Endothelial cell (in vitro differentiated cells): ENCODE data around the gene TPP2. TPM values are rescaled to one million over a fixed set of nuclear protein-coding genes. Genes with fewer than 3 reads are reported as not detected.

Source experiments
- DNase-seq: peaks from one replicate; pipeline ENCODE4 v3.0.0; 2021; ENCODE audit warnings: low spot score
- H3K27ac Mint-ChIP-seq: one replicate; pipeline ENCODE4 v1.8.0; 2021; ENCODE audit warnings: mixed read lengths, inconsistent platforms; ENCODE audit not compliant: unreplicated experiment
- H3K27me3 Mint-ChIP-seq: one replicate; pipeline ENCODE4 v1.8.0; 2021; ENCODE audit warnings: mild to moderate bottlenecking, moderate library complexity, mixed read lengths, inconsistent platforms; ENCODE audit not compliant: unreplicated experiment
- H3K36me3 Mint-ChIP-seq: one replicate; pipeline ENCODE4 v1.8.0; 2021; ENCODE audit warnings: mild to moderate bottlenecking, low read depth, mixed read lengths, inconsistent platforms; ENCODE audit not compliant: unreplicated experiment
- H3K4me1 Mint-ChIP-seq: one replicate; pipeline ENCODE4 v1.8.0; 2021; ENCODE audit warnings: mild to moderate bottlenecking, mixed read lengths, inconsistent platforms; ENCODE audit not compliant: unreplicated experiment
- H3K4me3 Mint-ChIP-seq: one replicate; pipeline ENCODE4 v1.8.0; 2021; ENCODE audit warnings: mild to moderate bottlenecking, mixed read lengths, inconsistent platforms; ENCODE audit not compliant: unreplicated experiment
- H3K9me3 Mint-ChIP-seq: one replicate; pipeline ENCODE4 v1.8.0; 2021; ENCODE audit warnings: mixed read lengths, inconsistent platforms; ENCODE audit not compliant: unreplicated experiment
- CTCF ChIP-seq: fragments of 200-600 bp; sonication (generic); IDR thresholded peaks from one replicate; pipeline ENCODE4 v1.5.0; 2021; ENCODE audit warnings: antibody characterized with exemption; ENCODE audit not compliant: unreplicated experiment
- total RNA-seq: library from RNA; stranded (reverse); fragmentation: NEBNext Ultra II Directional; extraction: Animal tissue kit (Norgen Biotek cat#: 25700); gene quantifications from one replicate; pipeline ENCODE4 v1.2.1, GENCODE V29; 2021; ENCODE audit not compliant: unreplicated experiment

TPP2 gene
- total RNA-seq, 1 donor from 2014 or later: 91.2 TPM

- H3K4me1 Mint-ChIP-seq: peaks cover 7% of the 10 kb centered on the region
- H3K27ac Mint-ChIP-seq: peak overlapping the region; percentile 70
- peaks cover 11% of the 10 kb centered on the region for H3K36me3 Mint-ChIP-seq
Observed at GRCh38 chr13:102682727-102683126, 85.9 kb downstream of the TPP2 start.

GRCh38 chr13:102683637-102684036, 86.9 kb downstream of the TPP2 start:
- no peak overlapping the region for H3K27ac Mint-ChIP-seq
- no peak overlapping the region for H3K4me3 Mint-ChIP-seq
- DNase-seq: no peak
- peaks cover 9% of the 10 kb centered on the region for H3K36me3 Mint-ChIP-seq
- TF ChIP-seq CTCF: no peak
- no peaks in the 10 kb centered on the region for H3K27me3 Mint-ChIP-seq
- H3K9me3 Mint-ChIP-seq: no peaks in the 10 kb centered on the region
- H3K4me1 Mint-ChIP-seq: peaks cover 14% of the 10 kb centered on the region

More at GRCh38 chr13:102682727-102683126, 85.9 kb downstream of the TPP2 start:
- Mint-ChIP-seq H3K27me3 (no peaks in the 10 kb centered on the region), H3K9me3 (no peaks in the 10 kb centered on the region), H3K4me3 (no peak overlapping the region)
- DNase-seq: no peak
- no peak for TF ChIP-seq CTCF

GRCh38 chr13:102686024-102686423, 89.2 kb downstream of the TPP2 start:
- no peak for TF ChIP-seq CTCF
- Mint-ChIP-seq H3K4me3 (no peak overlapping the region), H3K27ac (no peak overlapping the region), H3K36me3 (no peaks in the 10 kb centered on the region), H3K4me1 (peaks cover 16% of the 10 kb centered on the region), H3K9me3 (no peaks in the 10 kb centered on the region), H3K27me3 (no peaks in the 10 kb centered on the region)
- no peak for DNase-seq

GRCh38 chr13:102687520-102687919, 90.7 kb downstream of the TPP2 start:
- H3K4me1 Mint-ChIP-seq: peaks cover 16% of the 10 kb centered on the region
- H3K4me3 Mint-ChIP-seq: no peak overlapping the region
- DNase-seq: no peak
- H3K27me3 Mint-ChIP-seq: no peaks in the 10 kb centered on the region
- no peaks in the 10 kb centered on the region for H3K36me3 Mint-ChIP-seq
- H3K27ac Mint-ChIP-seq: peak overlapping the region; percentile 55
- no peaks in the 10 kb centered on the region for H3K9me3 Mint-ChIP-seq
- no peak for TF ChIP-seq CTCF

GRCh38 chr13:102688306-102688973, 91.7 kb downstream of the TPP2 start:
- Mint-ChIP-seq H3K36me3 (no peaks in the 10 kb centered on the region), H3K27me3 (no peaks in the 10 kb centered on the region), H3K27ac (peak overlapping the region; percentile 83), H3K9me3 (no peaks in the 10 kb centered on the region), H3K4me1 (peaks cover 16% of the 10 kb centered on the region), H3K4me3 (peak overlapping the region; percentile 25)
- TF ChIP-seq CTCF: no peak
- DNase-seq: no peak
